NCI-H524 treated with DMSO at 0.1 percent for 48 hours (cell line): ENCODE measurements around the gene ITGAV.

Source experiments
- DNase-seq: peaks from one replicate; lab custom pipeline; 2025; lab: John Stamatoyannopoulos, UW

ITGAV gene

DNA sequence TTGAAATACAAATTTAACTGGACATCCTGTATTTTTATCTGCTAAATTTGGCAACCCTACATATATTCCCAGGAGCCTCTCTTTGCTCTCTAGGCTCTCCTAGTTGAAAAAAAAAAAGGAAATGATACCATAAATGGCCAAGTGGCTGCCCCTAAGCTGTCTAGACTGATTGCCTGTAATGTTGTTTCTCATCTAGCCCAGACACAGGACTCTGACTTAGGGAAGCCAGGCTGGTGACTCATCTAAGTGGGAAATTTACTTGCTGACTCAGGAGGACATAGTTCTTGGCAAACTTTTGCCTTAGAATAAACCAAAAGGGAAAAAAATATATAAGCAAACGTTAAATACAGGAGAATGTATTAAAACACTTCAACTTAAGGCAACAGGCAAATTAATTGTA lies 14.6 kb upstream of the ITGAV start:
- DNase-seq, result no peak

- DNase-seq, result no peak
Measured at GRCh38 chr2:186575856-186576255, 14.0 kb upstream of the ITGAV start.

DNA sequence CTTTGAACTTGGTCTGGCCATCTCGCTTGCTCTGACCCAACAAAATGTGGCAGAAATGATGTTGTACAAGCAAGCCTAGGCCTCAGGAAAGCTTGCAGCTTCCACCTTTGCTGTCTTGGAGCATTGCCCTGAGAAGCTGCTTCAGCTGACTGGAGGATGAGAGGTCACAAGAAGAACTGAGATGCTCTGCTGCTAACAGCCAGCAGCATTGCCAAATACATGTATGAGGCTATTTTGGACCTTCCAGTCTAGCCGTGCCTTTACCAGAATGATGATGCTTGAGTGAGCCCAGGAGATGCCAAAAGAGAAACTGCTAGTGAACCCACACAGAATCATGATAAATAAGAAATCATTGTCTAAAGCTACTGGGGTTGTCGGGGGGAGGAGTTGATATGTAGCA lies 13.2 kb upstream of the ITGAV start:
- no peak for DNase-seq

- no peak for DNase-seq
Measured at GRCh38 chr2:186582698-186583097, 7.2 kb upstream of the ITGAV start.

DNA sequence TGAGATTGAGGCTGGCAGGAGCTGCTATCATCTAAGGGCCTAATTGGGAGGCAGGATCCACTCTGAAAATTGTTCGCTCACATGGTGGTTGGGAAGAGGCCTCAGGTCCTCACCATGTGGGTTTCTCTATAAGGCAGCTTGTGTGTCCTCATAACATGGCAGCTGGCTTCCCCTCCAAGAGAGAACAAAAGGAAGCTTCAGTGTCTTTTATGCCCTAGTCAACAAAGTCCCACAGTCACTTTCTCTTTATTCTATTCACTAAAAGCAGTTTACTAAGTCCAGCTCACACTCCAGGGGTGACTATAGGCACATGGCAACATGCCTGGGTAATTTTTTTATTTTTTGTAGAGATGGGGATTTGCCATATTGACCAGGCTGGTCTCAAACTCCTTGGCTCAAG lies 5.8 kb upstream of the ITGAV start:
- no peak for DNase-seq

DNA sequence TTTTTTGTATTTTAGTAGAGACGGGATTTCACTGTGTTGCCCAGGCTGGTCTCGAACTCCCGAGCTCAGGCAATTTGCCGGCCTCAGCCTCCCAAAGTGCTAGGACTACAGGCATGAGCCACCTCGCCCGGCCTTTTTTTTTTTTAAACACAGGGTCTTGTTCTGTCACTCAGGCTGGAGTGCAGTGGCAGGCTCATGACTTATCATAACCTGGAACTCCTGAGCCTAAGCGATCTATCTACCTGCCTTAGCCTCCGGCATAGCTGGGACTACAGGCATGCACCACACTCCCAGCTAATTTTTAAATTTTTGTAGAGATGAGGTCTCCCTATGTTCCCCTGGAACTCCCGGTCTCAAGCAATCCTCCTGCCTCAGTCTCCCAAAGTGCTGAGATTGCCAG lies 1.4 kb upstream of the ITGAV start:
- no peak for DNase-seq

DNA sequence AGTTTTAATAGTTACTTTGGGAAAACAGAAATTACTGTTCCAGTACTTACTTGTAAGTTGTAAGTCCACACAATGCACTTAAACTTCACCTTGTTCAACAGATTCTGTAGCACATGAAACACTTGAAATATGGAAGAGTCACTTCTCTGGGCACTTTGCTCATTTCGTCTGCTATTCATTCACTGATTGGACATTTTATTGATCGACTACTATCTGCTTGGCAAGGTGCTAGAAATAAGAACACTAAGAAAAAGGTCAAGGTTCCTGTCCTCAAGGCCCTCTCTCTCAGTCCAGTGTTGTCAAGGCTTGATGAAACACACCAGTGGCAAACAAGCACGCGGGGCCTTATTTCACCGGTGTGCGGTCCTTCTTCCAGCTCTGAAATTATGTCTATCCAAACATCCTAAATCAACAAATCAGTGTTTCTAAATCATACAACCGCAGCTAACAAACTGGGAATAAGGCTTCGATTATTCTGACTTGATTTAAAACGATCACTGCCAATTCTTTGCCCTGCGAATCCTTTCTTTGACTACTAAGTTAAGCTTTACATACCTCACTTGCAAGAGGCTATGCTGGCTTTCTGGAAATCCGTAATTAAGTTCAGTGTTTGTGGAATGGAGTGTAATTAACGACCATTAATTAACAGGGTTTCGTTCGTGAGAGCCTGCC lies 780 bp upstream of the ITGAV start:
- DNase-seq, result no peak

DNA sequence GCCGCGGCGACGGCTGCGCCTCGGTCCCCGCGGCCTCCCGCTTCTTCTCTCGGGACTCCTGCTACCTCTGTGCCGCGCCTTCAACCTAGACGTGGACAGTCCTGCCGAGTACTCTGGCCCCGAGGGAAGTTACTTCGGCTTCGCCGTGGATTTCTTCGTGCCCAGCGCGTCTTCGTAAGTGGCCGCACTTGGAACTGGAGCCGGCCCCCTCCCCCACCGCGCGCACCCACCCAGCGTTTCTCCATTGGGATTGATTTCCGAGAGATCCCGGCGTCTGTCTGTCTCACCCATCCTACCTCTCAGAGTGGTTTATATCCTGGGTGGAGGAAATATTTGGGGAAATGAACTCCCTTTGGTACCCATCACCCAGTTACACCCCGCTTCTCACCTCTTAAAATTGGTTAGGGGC lies 498 bp downstream of the ITGAV start:
- DNase-seq, result no peak

- no peak for DNase-seq
Measured at GRCh38 chr2:186590759-186591505, 1.1 kb downstream of the ITGAV start.

DNA sequence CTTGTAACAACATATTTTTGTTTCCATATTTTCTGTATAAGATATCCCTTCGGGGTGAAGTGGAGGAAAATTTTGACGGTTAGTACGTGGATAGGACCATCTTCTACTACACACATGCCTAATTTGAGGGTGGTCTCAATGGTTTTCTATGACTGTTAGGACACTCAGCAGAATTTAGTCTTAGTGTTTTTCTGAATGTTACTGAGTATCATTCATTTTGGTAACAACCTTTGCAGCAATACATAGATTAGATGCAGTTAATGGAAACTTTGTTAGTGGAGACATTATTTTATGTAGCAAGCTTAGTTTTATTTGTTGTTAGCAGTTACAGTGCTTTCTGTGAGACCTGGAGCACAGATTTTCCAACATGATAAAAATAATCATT lies 1.6 kb downstream of the ITGAV start:
- DNase-seq, result no peak

GRCh38 chr2:186592137-186592875 lies 2.5 kb downstream of the ITGAV start:
- no peak for DNase-seq

- DNase-seq, result no peak
Measured at GRCh38 chr2:186593523-186593922, 3.7 kb downstream of the ITGAV start.

DNA sequence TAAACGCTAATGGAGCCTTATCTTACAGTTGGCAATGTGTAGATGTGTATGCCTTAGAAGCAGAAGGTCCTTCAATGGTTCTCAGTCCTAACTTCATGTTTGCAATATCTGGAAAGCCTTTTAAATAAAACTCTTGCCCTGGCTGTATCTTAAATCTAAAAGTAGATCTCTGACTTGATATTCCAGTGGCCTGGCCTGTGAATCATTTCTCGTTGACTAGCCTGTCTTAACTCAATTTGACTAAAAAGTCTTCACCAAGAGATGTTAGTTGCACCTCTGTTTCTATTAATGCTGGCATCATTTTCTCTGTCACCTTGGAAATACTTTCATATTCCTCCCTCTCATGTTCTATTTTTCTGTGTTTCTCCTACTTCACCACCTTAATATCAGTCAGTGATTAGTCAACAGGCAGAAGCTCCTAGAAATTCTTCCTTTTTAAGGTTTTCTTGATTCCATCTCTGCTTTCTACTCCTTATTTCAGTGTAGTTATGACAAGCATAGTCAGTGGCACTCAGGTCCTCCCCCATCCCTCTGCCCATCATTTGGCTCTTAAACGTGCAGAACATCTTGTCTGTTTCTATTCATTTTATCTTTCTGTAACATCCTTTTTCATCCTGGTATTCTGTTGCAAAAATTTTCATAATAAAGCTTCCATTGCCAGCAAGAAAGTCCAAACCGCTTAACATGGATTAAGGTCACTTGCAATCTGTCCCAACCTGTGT lies 4.3 kb downstream of the ITGAV start:
- no peak for DNase-seq

DNA sequence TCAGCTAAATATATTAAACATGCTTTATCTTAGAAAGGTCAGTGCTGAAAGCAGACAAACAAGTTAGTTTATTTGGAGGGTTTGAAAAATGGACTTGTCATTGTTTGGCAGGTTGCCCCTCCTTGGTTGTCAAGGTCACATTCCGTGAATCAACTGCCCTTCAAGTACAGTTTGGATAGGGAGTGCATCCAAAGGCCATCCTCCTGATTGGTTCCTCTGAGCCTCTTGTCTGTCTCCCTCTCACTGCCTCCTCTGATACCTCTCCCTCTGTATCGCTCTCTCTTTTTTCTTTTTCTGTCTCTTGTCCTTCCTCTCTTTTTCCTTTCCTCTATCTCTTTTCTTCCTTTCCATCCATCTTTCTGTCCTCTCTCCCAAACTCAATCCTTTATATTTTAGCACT lies 5.4 kb downstream of the ITGAV start:
- no peak for DNase-seq

DNA sequence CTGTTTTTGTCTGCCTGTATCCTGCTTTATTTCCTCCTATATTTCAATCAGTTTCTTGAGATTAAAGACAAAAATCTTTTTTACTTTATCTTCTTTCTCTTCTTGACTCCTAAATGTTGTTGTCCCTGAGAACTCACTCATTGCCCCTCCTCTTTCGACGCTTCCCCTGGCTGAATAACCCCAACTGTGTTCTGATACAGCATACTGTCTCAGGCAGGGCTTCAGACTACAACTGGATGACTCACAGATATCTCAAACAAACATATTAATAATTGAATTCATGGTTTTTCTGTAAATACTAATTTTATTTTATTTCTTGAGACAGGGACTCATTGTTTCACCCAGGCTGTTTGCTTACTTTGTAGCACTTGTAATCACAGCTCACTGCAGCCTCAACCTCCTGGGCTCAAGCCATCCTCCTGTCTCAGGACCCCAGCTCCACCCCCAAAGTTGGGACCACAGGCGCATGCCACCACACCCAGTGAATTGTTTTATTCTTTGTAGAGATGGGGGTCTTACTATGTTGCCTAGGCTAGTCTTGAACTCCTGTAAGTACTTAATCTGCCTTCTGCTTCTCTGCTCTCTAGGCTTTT lies 9.4 kb downstream of the ITGAV start:
- no peak for DNase-seq

DNA sequence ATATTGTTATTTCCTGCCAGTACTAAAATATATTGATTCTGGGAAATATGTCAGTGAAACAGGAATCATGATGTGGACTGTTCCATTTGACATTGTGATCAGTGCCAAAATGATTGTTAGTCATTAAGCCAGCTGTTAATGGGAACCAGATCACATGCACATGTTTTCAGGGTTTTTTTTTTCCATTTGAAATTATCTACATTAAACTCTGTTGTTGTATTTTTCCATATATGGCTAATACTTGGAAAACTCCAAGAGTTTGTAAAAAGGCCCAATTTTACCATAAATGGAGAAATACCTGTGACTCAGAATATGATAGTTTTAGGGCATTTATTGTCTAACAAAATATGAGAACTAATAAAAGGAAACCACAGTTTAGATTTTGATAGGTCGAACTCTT lies 13.4 kb downstream of the ITGAV start:
- DNase-seq, result no peak

GRCh38 chr2:186605041-186605440 lies 15.2 kb downstream of the ITGAV start:
- DNase-seq, result no peak

GRCh38 chr2:186607660-186608324 lies 17.9 kb downstream of the ITGAV start:
- DNase-seq, result no peak

GRCh38 chr2:186610785-186611184 lies 20.9 kb downstream of the ITGAV start:
- DNase-seq, result no peak

GRCh38 chr2:186611526-186611925 lies 21.7 kb downstream of the ITGAV start:
- DNase-seq, result no peak

- DNase-seq, result no peak
Measured at GRCh38 chr2:186612026-186612425, 22.2 kb downstream of the ITGAV start.
